Mucosa of descending colon (tissue), 3 donors: ENCODE results near the gene ZNF385B. TPM values are rescaled to one million over a fixed set of nuclear protein-coding genes. Genes with fewer than 3 reads are reported as not detected.

Experiments
- ATAC-seq: fragments of 200-7000 bp; cut with Tn5 transposase; one replicate; pipeline ENCODE4 v1.9.1; 2020; ENCODE audit warnings: mild to moderate bottlenecking, moderate library complexity
- DNase-seq, 3 donors: peaks; one replicate each; pipeline ENCODE4 v3.0.0-alpha.2; 2020
- H3K36me3 ChIP-seq: fragments of 200-600 bp; one replicate; pipeline ENCODE4 v1.8.0; 2021; ENCODE audit warnings: low read depth, mild to moderate bottlenecking
- H3K4me1 ChIP-seq: fragments of 200-600 bp; one replicate; pipeline ENCODE4 v1.8.0; 2021; ENCODE audit warnings: low read depth, mild to moderate bottlenecking
- H3K4me3 ChIP-seq: fragments of 200-600 bp; one replicate; pipeline ENCODE4 v1.8.0; 2021; ENCODE audit warnings: mild to moderate bottlenecking
- H3K9me3 ChIP-seq: fragments of 200-600 bp; one replicate; pipeline ENCODE4 v1.8.0; 2021; ENCODE audit warnings: mild to moderate bottlenecking
- CTCF ChIP-seq: fragments of 200-600 bp; IDR thresholded peaks from one replicate; pipeline ENCODE4 v1.8.0; 2022; ENCODE audit warnings: antibody characterized with exemption, mild to moderate bottlenecking
- intact Hi-C, 2 donors: fragments of 100-400 bp; cut with DNase I in 1 of 2; cut with micrococcal nuclease in 1 of 2; formaldehyde crosslinking; loops; one replicate each; pipeline versions ENCODE4 v1.11.0 to v1.11.1; 2022; cut with DNase I, micrococcal nuclease
- total RNA-seq, 3 donors: library from RNA; stranded (reverse); fragmentation: NEBNext Ultra II Directional in 2 of 3; extraction: Animal tissue kit (Norgen Biotek cat#: 25700) in 2 of 3; gene quantifications; one replicate each; pipeline versions ENCODE4 v1.2.1 to v1.2.4, GENCODE V29; 2021 to 2023
- donor health status: DM: no; HTN: no; CAD: no; lungs with moderate emphysema.
- donor health status: DM: no; HTN: no; CAD: no.
- donor health status: DM: no; HTN: yes; CAD: no.

Gene ZNF385B
- total RNA-seq, 3 donors from 2014 or later = 1.2 to 2.2 (median 1.6) TPM

DNA sequence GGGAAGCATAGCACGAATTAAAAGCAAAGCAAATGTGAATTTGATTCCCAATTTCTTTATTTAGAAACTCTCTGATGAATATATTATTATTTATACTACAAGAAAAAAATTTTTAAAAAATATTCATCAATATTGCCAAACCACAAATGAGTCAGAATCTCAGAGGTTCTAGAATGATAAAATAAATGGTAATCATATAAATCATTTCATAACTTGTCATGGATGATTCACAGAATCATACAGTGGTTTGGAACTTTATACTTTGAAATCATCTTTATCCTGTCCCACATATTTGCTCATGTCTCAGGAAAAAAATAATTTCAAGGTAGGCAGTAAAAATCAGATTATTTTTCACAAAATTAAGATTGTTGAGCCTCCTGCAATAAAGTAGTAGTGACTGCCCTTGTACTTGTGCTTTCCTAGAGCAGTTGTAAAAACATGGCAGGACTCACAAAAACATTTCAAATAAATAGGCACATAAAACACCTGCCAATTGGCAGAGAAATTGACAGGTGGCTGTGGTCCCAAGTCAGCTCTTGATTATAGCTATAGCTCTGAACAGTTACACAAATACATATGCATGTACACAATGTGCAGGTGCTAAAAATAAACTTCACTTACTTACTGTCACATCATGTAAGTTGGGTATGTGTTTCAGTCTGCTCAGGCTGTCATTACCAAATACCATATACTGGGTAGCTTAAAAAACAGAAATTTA, 322.8 kb downstream of the ZNF385B start:
- H3K9me3 ChIP-seq = peaks cover 3% of the 10 kb centered on the region
- DNase-seq = no peak
- TF ChIP-seq CTCF = no peak
- H3K4me3 ChIP-seq = no peak overlapping the region
- H3K4me1 ChIP-seq = no peaks in the 10 kb centered on the region
- no peaks in the 10 kb centered on the region for H3K36me3 ChIP-seq
- no peak for ATAC-seq
- intact Hi-C loops = no loop called here

DNA sequence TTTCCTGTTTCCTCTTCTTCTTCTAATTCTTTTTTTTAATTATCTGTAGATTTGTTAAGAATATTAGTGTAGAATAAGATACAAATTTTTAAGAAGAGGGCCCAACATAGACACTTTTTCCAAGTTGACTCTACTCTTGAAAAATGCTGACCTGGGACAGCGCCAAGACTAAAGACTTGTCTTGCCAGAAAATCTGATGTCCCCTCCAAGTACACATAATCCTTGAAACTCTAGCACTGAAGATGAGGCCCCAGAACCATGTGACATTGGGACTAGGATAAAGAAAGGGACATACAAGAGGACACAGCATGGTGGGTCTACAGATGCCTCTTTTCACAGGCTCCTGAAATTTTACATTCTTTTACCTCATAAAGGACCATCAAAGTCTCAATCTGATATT, 325.2 kb downstream of the ZNF385B start:
- no peaks in the 10 kb centered on the region for H3K36me3 ChIP-seq
- no peak for ATAC-seq
- TF ChIP-seq CTCF = no peak
- no peak overlapping the region for H3K4me3 ChIP-seq
- H3K4me1 ChIP-seq = no peaks in the 10 kb centered on the region
- peaks cover 3% of the 10 kb centered on the region for H3K9me3 ChIP-seq
- no peak for DNase-seq
- intact Hi-C loops = no loop called here

DNA sequence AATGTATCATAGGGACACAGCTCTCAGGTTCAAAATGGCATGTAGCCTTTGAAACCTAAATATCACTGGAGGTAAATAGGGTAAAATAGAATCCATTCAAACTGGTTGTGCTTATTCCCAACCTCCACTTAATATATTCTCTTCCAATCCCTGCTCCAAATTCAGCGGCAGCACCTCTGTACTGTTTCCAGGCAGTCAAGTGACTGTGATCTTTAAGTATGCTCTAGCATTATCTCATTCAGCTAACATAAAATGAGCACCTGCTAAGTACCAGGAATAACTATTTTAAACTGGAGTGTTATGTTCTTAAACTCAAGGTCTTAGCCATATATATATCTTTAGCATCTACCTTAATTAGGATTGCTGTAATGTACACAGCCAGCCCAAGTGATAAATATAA, 327.5 kb downstream of the ZNF385B start:
- Histone ChIP-seq H3K9me3 (peaks cover under 1% of the 10 kb centered on the region), H3K4me1 (no peaks in the 10 kb centered on the region), H3K36me3 (no peaks in the 10 kb centered on the region), H3K4me3 (no peak overlapping the region)
- DNase-seq (no peak), ATAC-seq (no peak)
- intact Hi-C loops = no loop called here
- no peak for TF ChIP-seq CTCF

DNA sequence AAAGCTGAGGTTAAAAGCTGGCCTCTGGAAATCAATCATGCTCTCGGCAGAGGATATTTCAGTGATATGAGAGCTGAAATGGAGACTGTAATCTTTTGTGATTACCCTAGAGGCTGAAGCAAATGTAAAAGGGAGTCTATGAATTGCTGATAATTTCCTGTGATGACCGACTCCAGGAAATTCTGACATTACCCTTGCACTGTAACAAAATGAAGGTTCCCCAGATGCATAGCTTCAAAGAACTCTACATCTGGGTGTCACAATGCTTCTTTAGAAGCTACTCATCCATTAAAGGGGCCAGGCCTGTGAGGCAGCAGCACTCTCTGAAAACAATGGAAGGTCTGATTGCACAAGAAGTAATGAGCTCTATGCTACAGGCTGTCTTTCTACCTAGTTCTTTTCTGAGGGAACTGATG, 328.5 kb downstream of the ZNF385B start:
- ATAC-seq = no peak
- no peaks in the 10 kb centered on the region for H3K36me3 ChIP-seq
- no peak for DNase-seq
- no peak overlapping the region for H3K4me3 ChIP-seq
- H3K9me3 ChIP-seq = no peaks in the 10 kb centered on the region
- intact Hi-C loops = no loop called here
- no peaks in the 10 kb centered on the region for H3K4me1 ChIP-seq
- no peak for TF ChIP-seq CTCF

- Histone ChIP-seq H3K4me3 (no peak overlapping the region), H3K4me1 (no peaks in the 10 kb centered on the region), H3K36me3 (no peaks in the 10 kb centered on the region), H3K9me3 (no peaks in the 10 kb centered on the region)
- DNase-seq (no peak), ATAC-seq (no peak)
- no peak for TF ChIP-seq CTCF
- intact Hi-C loops = no loop called here
Measured at GRCh38 chr2:179528576-179529069, 332.8 kb downstream of the ZNF385B start.

GRCh38 chr2:179525340-179525739, 336.1 kb downstream of the ZNF385B start:
- no peak overlapping the region for H3K4me3 ChIP-seq
- DNase-seq (no peak), ATAC-seq (no peak)
- H3K36me3 ChIP-seq = no peaks in the 10 kb centered on the region
- H3K9me3 ChIP-seq = no peaks in the 10 kb centered on the region
- intact Hi-C loops = no loop called here
- H3K4me1 ChIP-seq = no peaks in the 10 kb centered on the region
- TF ChIP-seq CTCF = no peak
